Measurements from ENCODE around the gene KLHL22. TPM values are rescaled to one million over a fixed set of nuclear protein-coding genes. Genes with fewer than 3 reads are reported as not detected.
"Not testable (repeated sequence)": the region's sequence is repeated elsewhere in the genome, so short reads cannot be mapped to it uniquely, and the experiment has no call there.

The KLHL22 gene
- total RNA-seq (ENCODE audit: low replicate concordance): 12.3 and 29.6 TPM in 2 replicates

- DNase-seq (ENCODE audit: low read depth): peak; percentile 33
- no peak for TF ChIP-seq CTCF (IDR thresholded peaks at IDR 0.05; ENCODE audit: insufficient read depth, low read length)
- H3K4me3 ChIP-seq (ENCODE audit: low read depth, low read length): peak within 1 kb of the TSS; percentile 84
Measured at GRCh38 chr22:20494978-20495860, at the start of gene KLHL22. KLHL22 (minus strand) TSS chr22:20495795; CDS start chr22:20489211, 6,584 bp downstream.

GRCh38 chr22:20545318-20545634 lies 49.7 kb upstream of the KLHL22 start:
- H3K4me3 ChIP-seq (ENCODE audit: low read depth, low read length); DNase-seq (ENCODE audit: low read depth): not testable (repeated sequence)

- no peak for TF ChIP-seq CTCF (IDR thresholded peaks at IDR 0.05; ENCODE audit: insufficient read depth, low read length)
- DNase-seq (ENCODE audit: low read depth): no peak
- H3K4me3 ChIP-seq (ENCODE audit: low read depth, low read length): no peak overlapping the region
Measured at GRCh38 chr22:20542736-20543135, 47.1 kb upstream of the KLHL22 start.

GRCh38 chr22:20542055-20542454 lies 46.5 kb upstream of the KLHL22 start:
- no peak overlapping the region for H3K4me3 ChIP-seq (ENCODE audit: low read depth, low read length)
- DNase-seq (ENCODE audit: low read depth): no peak
- TF ChIP-seq CTCF (IDR thresholded peaks at IDR 0.05; ENCODE audit: insufficient read depth, low read length): no peak

GRCh38 chr22:20538875-20539274 lies 43.3 kb upstream of the KLHL22 start:
- not testable (repeated sequence) for H3K4me3 ChIP-seq (ENCODE audit: low read depth, low read length); DNase-seq (ENCODE audit: low read depth)

GRCh38 chr22:20537983-20538382 lies 42.4 kb upstream of the KLHL22 start:
- H3K4me3 ChIP-seq (ENCODE audit: low read depth, low read length): no peak overlapping the region
- no peak for TF ChIP-seq CTCF (IDR thresholded peaks at IDR 0.05; ENCODE audit: insufficient read depth, low read length)
- no peak for DNase-seq (ENCODE audit: low read depth)

- H3K4me3 ChIP-seq (ENCODE audit: low read depth, low read length): no peak overlapping the region
- DNase-seq (ENCODE audit: low read depth): no peak
- no peak for TF ChIP-seq CTCF (IDR thresholded peaks at IDR 0.05; ENCODE audit: insufficient read depth, low read length)
Measured at GRCh38 chr22:20537325-20537756, 41.7 kb upstream of the KLHL22 start.
